Activated naive CD8-positive, alpha-beta T cell (primary cell): ENCODE data around the gene MRPL14.
"Not testable (repeated sequence)": the region's sequence is repeated elsewhere in the genome, so short reads cannot be mapped to it uniquely, and the experiment has no call there.

Experiments
- H3K27ac Mint-ChIP-seq: one replicate; pipeline ENCODE4 v1.8.0; 2021; ENCODE audit warnings: mixed read lengths
- H3K27me3 Mint-ChIP-seq: one replicate; pipeline ENCODE4 v1.8.0; 2021; ENCODE audit warnings: mixed read lengths
- H3K36me3 Mint-ChIP-seq: one replicate; pipeline ENCODE4 v1.8.0; 2021; ENCODE audit warnings: mixed read lengths
- H3K4me1 Mint-ChIP-seq: one replicate; pipeline ENCODE4 v1.8.0; 2021; ENCODE audit warnings: low read depth, mixed read lengths
- H3K4me3 Mint-ChIP-seq: one replicate; pipeline ENCODE4 v1.8.0; 2021; ENCODE audit warnings: mild to moderate bottlenecking, mixed read lengths
- H3K9me3 Mint-ChIP-seq: one replicate; pipeline ENCODE4 v1.8.0; 2021; ENCODE audit warnings: low read depth, mixed read lengths

MRPL14 gene

DNA sequence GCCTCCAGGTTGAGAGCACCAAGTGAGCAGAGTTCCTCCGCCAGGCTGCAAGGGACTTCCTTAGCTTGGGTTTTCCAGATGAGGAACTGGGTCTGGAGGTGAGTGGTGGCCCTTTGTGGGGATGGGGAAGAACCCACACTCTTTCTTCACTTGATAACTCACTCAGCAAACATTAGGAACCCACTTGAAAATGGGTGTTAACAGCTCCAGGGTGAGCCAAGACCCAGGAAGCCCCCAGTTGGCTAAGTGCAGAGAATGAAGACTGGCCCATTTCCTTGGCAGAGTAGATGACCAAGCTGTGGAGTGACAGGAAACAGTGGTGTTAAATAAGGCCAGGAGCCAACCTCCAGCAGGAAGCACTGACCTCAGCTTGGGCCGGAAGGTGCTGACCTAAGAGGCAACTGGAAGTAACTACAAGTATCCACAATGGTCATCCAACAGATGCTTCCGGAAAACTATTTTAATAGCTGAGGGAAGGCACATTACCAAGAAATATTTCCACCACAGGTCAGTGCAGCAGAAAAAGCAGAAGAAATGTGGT, 22.7 kb downstream of the MRPL14 start:
- no peak overlapping the region for H3K4me3 Mint-ChIP-seq

DNA sequence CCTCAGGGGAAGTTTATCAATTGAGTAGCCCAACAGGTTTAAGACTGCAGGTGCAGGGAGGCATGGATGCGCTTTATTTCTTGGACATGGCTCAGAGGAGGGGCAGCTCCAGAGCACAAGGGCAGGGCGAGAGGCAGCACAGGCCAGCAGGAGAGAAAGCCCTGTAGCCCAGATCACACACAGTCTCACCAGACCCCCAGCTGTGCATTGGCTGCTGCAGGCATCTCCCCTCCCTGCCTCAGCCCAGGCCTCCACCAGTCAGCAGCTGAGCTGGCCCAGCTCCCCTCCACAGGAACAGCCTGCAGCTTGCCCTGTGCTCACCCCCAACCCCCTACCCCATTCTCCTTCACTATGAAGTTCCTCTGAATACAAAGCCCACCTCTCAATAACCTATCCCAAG, 24.7 kb downstream of the MRPL14 start:
- Mint-ChIP-seq H3K9me3 (no peaks in the 10 kb centered on the region), H3K4me1 (peaks cover 9% of the 10 kb centered on the region), H3K27me3 (no peaks in the 10 kb centered on the region), H3K36me3 (no peaks in the 10 kb centered on the region), H3K4me3 (no peak overlapping the region), H3K27ac (no peak overlapping the region)

More for the DNA sequence above, 22.7 kb downstream of the MRPL14 start:
- Mint-ChIP-seq H3K27me3 (no peaks in the 10 kb centered on the region), H3K27ac (no peak overlapping the region), H3K4me1 (peaks cover 9% of the 10 kb centered on the region), H3K36me3 (no peaks in the 10 kb centered on the region), H3K9me3 (no peaks in the 10 kb centered on the region)

- no peaks in the 10 kb centered on the region for H3K27me3 Mint-ChIP-seq
- H3K4me1 Mint-ChIP-seq = peaks cover 9% of the 10 kb centered on the region
- H3K36me3 Mint-ChIP-seq = no peaks in the 10 kb centered on the region
- no peaks in the 10 kb centered on the region for H3K9me3 Mint-ChIP-seq
- H3K27ac Mint-ChIP-seq = no peak overlapping the region
- H3K4me3 Mint-ChIP-seq = no peak overlapping the region
Measured at GRCh38 chr6:44101832-44102231, 25.4 kb downstream of the MRPL14 start.

GRCh38 chr6:44100088-44100550, 27.1 kb downstream of the MRPL14 start:
- Mint-ChIP-seq H3K4me1 (peaks cover 6% of the 10 kb centered on the region), H3K9me3 (no peaks in the 10 kb centered on the region), H3K27ac (no peak overlapping the region), H3K36me3 (no peaks in the 10 kb centered on the region), H3K27me3 (no peaks in the 10 kb centered on the region), H3K4me3 (no peak overlapping the region)

DNA sequence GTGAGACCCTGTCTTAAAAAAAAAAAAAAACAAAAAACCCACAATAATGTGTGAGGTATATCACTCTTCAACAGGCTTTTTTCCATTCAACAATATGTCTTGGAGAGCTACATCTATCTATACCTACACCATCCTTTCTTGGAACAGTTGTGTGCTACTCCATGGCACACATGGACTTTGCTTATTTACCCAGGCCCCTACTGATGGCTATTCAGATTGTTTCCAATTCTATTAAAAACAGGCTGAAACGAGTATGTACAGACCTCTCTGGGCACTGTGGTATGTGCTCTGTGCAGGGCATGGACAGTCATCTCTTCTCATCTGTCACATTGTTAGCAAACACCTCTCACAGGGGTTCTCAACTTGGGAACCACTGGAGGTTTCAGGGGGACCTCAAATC, 28.1 kb downstream of the MRPL14 start:
- no peak overlapping the region for H3K27ac Mint-ChIP-seq
- no peaks in the 10 kb centered on the region for H3K9me3 Mint-ChIP-seq
- H3K36me3 Mint-ChIP-seq = no peaks in the 10 kb centered on the region
- H3K27me3 Mint-ChIP-seq = no peaks in the 10 kb centered on the region
- H3K4me3 Mint-ChIP-seq = no peak overlapping the region
- H3K4me1 Mint-ChIP-seq = peaks cover 6% of the 10 kb centered on the region

DNA sequence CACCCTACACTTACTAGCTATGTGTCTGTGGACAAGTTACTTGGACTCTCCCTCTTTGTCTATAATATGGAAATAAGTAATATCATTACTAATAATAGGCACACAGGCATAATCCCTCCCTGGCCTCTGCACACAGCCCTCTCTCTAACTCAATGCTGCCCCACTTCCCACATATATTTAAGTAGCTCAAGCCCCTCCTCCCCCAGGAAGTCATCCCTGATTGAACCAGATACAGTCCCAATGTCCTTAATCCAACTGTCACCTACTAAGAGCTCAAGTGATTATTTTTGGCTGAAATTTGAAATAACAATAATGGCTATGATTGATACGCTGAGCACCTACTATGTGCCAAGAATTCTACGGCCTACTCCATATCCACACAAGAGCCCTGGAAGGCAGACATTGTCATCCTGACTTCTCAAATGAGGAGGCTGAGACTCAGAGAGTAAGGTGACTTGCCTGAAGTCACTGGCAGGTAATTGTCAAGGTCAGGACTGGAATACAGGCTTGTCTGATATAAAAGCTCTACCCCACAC, 29.4 kb downstream of the MRPL14 start:
- Mint-ChIP-seq H3K27ac (no peak overlapping the region), H3K4me1 (peaks cover 6% of the 10 kb centered on the region)

GRCh38 chr6:44096612-44097011, 30.6 kb downstream of the MRPL14 start:
- Mint-ChIP-seq H3K27ac (no peak overlapping the region), H3K4me1 (no peaks in the 10 kb centered on the region), H3K36me3 (no peaks in the 10 kb centered on the region), H3K9me3 (no peaks in the 10 kb centered on the region), H3K27me3 (no peaks in the 10 kb centered on the region), H3K4me3 (no peak overlapping the region)

More for the DNA sequence above, 29.4 kb downstream of the MRPL14 start:
- Mint-ChIP-seq H3K27me3 (no peaks in the 10 kb centered on the region), H3K4me3 (peak overlapping the region; percentile 33), H3K36me3 (no peaks in the 10 kb centered on the region), H3K9me3 (no peaks in the 10 kb centered on the region)

DNA sequence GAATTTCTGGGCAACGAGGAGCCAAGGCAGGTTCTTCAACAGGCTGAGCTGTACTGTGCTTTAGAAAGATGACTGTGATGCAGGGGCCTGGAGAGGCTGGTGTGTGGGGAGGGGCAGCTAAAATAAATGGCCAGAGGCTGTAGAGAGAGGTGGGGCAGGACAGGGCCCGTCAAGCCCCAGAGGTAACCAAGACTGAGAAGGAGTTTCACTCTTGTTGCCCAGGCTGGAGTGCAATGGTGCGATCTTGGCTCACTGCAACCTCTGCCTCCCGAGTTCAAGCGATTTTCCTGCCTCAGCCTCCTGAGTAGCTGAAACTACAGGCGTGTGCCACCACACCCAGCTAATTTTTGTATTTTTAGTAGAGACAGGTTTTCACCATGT, 32.0 kb downstream of the MRPL14 start:
- not testable (repeated sequence) for H3K4me1 Mint-ChIP-seq, H3K27ac Mint-ChIP-seq, H3K27me3 Mint-ChIP-seq

GRCh38 chr6:44094403-44095242, 32.6 kb downstream of the MRPL14 start:
- Mint-ChIP-seq H3K27me3 (no peaks in the 10 kb centered on the region), H3K36me3 (no peaks in the 10 kb centered on the region), H3K4me1 (no peaks in the 10 kb centered on the region), H3K4me3 (no peak overlapping the region), H3K9me3 (no peaks in the 10 kb centered on the region), H3K27ac (no peak overlapping the region)

More for the DNA sequence above, 32.0 kb downstream of the MRPL14 start:
- H3K4me3 Mint-ChIP-seq, H3K36me3 Mint-ChIP-seq, H3K9me3 Mint-ChIP-seq: not testable (repeated sequence)

GRCh38 chr6:44093750-44094402, 33.4 kb downstream of the MRPL14 start:
- Mint-ChIP-seq H3K36me3 (no peaks in the 10 kb centered on the region), H3K4me3 (no peak overlapping the region), H3K4me1 (no peaks in the 10 kb centered on the region), H3K9me3 (no peaks in the 10 kb centered on the region), H3K27me3 (no peaks in the 10 kb centered on the region), H3K27ac (no peak overlapping the region)

- no peaks in the 10 kb centered on the region for H3K36me3 Mint-ChIP-seq
- H3K9me3 Mint-ChIP-seq = no peaks in the 10 kb centered on the region
- no peaks in the 10 kb centered on the region for H3K4me1 Mint-ChIP-seq
- H3K27me3 Mint-ChIP-seq = no peaks in the 10 kb centered on the region
- no peak overlapping the region for H3K27ac Mint-ChIP-seq
- no peak overlapping the region for H3K4me3 Mint-ChIP-seq
Measured at GRCh38 chr6:44093066-44093465, 34.2 kb downstream of the MRPL14 start.

DNA sequence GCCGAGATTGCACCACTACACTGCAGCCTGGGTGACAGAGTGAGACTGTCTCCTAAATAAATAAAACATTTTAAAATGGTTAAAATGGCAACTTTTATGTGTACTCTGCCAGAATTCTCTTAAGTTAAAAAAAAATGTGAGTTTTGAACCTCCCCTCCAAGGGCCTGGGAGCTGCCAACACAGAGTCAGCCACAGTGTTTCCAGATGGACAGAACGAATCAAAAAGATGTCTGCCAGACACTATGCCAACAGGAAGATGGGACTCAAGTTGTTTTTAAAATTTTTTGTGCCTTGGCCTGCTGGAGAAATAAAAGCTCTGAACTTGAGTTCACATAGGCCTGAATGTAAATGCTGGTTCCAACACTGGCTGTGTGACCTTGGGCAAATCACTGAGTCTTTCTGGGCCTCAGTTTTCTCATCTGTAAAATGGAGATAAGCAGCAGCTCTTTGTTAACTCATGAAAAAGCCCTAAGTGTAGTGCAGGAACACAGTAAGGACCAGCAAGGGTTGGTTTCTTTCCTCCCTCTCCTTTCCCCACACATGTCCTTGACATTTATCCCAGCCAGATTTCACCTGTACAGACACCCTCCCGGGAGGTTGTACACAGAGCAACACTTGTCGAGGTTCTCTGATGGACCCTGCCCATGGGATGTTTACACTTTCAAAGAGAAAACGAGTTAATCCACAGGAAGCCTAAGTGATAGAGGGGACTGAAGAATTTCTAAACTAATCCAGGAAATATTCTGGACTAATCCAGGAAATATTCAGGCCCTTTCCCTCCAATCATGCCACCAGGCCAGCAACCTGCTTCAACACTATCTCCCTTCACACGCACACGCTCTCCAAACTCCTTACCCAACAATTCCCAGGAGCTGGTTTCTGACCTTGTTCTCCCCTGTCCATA, 35.0 kb downstream of the MRPL14 start:
- Mint-ChIP-seq H3K4me1 (no peaks in the 10 kb centered on the region), H3K4me3 (no peak overlapping the region), H3K27me3 (no peaks in the 10 kb centered on the region), H3K9me3 (no peaks in the 10 kb centered on the region), H3K36me3 (no peaks in the 10 kb centered on the region), H3K27ac (no peak overlapping the region)

DNA sequence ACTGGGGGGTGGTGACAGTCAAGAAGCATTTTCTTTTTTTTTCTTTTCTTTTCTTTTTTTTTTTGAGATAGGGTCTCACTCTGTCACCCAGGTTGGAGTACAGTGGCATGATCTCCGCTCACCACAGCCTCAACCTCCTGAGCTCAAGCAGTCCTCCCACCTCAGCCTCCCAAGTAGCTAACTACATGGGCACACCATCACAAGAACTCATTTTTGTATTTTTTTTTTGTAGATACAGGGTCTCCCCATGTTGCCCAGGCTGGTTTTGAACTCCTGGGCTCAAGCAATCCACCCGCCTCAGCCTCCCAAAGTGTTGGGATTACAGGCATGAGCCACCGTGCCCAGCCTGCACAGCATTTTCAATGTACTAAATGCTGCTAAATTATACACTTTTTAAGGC, 35.9 kb downstream of the MRPL14 start:
- H3K4me1 Mint-ChIP-seq, H3K27ac Mint-ChIP-seq, H3K9me3 Mint-ChIP-seq, H3K4me3 Mint-ChIP-seq, H3K36me3 Mint-ChIP-seq, H3K27me3 Mint-ChIP-seq: not testable (repeated sequence)

GRCh38 chr6:44090465-44090864, 36.8 kb downstream of the MRPL14 start:
- Mint-ChIP-seq H3K36me3 (no peaks in the 10 kb centered on the region), H3K9me3 (no peaks in the 10 kb centered on the region), H3K4me1 (no peaks in the 10 kb centered on the region), H3K4me3 (no peak overlapping the region), H3K27ac (no peak overlapping the region), H3K27me3 (no peaks in the 10 kb centered on the region)
